Measurements from ENCODE around the gene KY.

The KY gene

GRCh38 chr3:134617608-134618477 is 33.0 kb downstream of the KY start:
- DNase-seq = no peak

GRCh38 chr3:134615743-134616142 is 35.1 kb downstream of the KY start:
- DNase-seq = no peak

- DNase-seq = no peak
Measured at GRCh38 chr3:134614955-134615354, 35.9 kb downstream of the KY start.

- DNase-seq = no peak
Measured at GRCh38 chr3:134613006-134613520, 37.8 kb downstream of the KY start.

GRCh38 chr3:134611516-134611915 is 39.3 kb downstream of the KY start:
- no peak for DNase-seq

GRCh38 chr3:134610432-134611385 is 40.1 kb downstream of the KY start:
- no peak for DNase-seq

GRCh38 chr3:134609821-134610431 is 40.9 kb downstream of the KY start:
- DNase-seq = no peak

- no peak for DNase-seq
Measured at GRCh38 chr3:134608771-134609435, 41.9 kb downstream of the KY start.

GRCh38 chr3:134608023-134608770 is 42.6 kb downstream of the KY start:
- no peak for DNase-seq

GRCh38 chr3:134607054-134608022 is 43.5 kb downstream of the KY start:
- no peak for DNase-seq

- DNase-seq = no peak
Measured at GRCh38 chr3:134606033-134607025, 44.5 kb downstream of the KY start.

GRCh38 chr3:134605556-134605955 is 45.3 kb downstream of the KY start:
- no peak for DNase-seq

- DNase-seq = no peak
Measured at GRCh38 chr3:134603956-134604355, 46.9 kb downstream of the KY start.

- DNase-seq = no peak
Measured at GRCh38 chr3:134603480-134603879, 47.3 kb downstream of the KY start.

- no peak for DNase-seq
Measured at GRCh38 chr3:134602440-134602814, 48.4 kb downstream of the KY start.

- DNase-seq = no peak
Measured at GRCh38 chr3:134601539-134602439, 49.0 kb downstream of the KY start.

GRCh38 chr3:134600685-134601463 is 49.9 kb downstream of the KY start:
- DNase-seq = peak; percentile 78

All from suppressor macrophage treated with lipopolysaccharide for 4 hours (primary cell).